HG03521 (cell line): Measurements from ENCODE around the gene MAN2B2.
"Not testable (repeated sequence)": the region's sequence is repeated elsewhere in the genome, so short reads cannot be mapped to it uniquely, and the experiment has no call there.

Source experiments
- ATAC-seq: cut with Tn5 transposase; IDR thresholded peaks from one replicate; pipeline ENCODE4 v1.9.1; 2021; ENCODE audit warnings: mild to moderate bottlenecking, moderate library complexity; ENCODE audit not compliant: unreplicated experiment

MAN2B2 gene

GRCh38 chr4:6663596-6664393, 88.8 kb downstream of the MAN2B2 start:
- no peak for ATAC-seq

- no peak for ATAC-seq
Measured at GRCh38 chr4:6665320-6665654, 90.3 kb downstream of the MAN2B2 start.

- no peak for ATAC-seq
Measured at GRCh38 chr4:6668391-6668790, 93.4 kb downstream of the MAN2B2 start.

- no peak for ATAC-seq
Measured at GRCh38 chr4:6671648-6672047, 96.7 kb downstream of the MAN2B2 start.

- ATAC-seq = no peak
Measured at GRCh38 chr4:6672131-6672530, 97.1 kb downstream of the MAN2B2 start.

- ATAC-seq = not testable (repeated sequence)
Measured at GRCh38 chr4:6672541-6673190, 97.7 kb downstream of the MAN2B2 start.
